NCI-H774 (cell line): Measurements from ENCODE around the gene RANBP3.
"Not testable (repeated sequence)": the region's sequence is repeated elsewhere in the genome, so short reads cannot be mapped to it uniquely, and the experiment has no call there.

ENCODE experiments used
- DNase-seq: peaks from one replicate; lab custom pipeline; 2025; lab: John Stamatoyannopoulos, UW

The RANBP3 gene

GRCh38 chr19:6006896-6007295, 29.0 kb upstream of the RANBP3 start:
- no peak for DNase-seq

GRCh38 chr19:6006070-6006446, 28.1 kb upstream of the RANBP3 start:
- DNase-seq, result not testable (repeated sequence)

GRCh38 chr19:6005321-6006069, 27.6 kb upstream of the RANBP3 start:
- DNase-seq, result no peak

GRCh38 chr19:6003976-6004375, 26.0 kb upstream of the RANBP3 start:
- no peak for DNase-seq

- DNase-seq, result no peak
Measured at GRCh38 chr19:6002591-6002990, 24.7 kb upstream of the RANBP3 start.

- DNase-seq, result no peak
Measured at GRCh38 chr19:6000228-6000847, 22.4 kb upstream of the RANBP3 start.

- no peak for DNase-seq
Measured at GRCh38 chr19:5999693-6000092, 21.8 kb upstream of the RANBP3 start.

- DNase-seq, result no peak
Measured at GRCh38 chr19:5997371-5997770, 19.4 kb upstream of the RANBP3 start.

- DNase-seq, result no peak
Measured at GRCh38 chr19:5996623-5997320, 18.8 kb upstream of the RANBP3 start.

- DNase-seq, result no peak
Measured at GRCh38 chr19:5996102-5996501, 18.2 kb upstream of the RANBP3 start.

GRCh38 chr19:5995606-5996005, 17.7 kb upstream of the RANBP3 start:
- no peak for DNase-seq

- no peak for DNase-seq
Measured at GRCh38 chr19:5994405-5995165, 16.6 kb upstream of the RANBP3 start.

- no peak for DNase-seq
Measured at GRCh38 chr19:5993648-5994358, 15.9 kb upstream of the RANBP3 start.

- no peak for DNase-seq
Measured at GRCh38 chr19:5993201-5993600, 15.3 kb upstream of the RANBP3 start.

- DNase-seq, result no peak
Measured at GRCh38 chr19:5992756-5993155, 14.8 kb upstream of the RANBP3 start.

GRCh38 chr19:5991244-5991838, 13.4 kb upstream of the RANBP3 start:
- no peak for DNase-seq

- DNase-seq, result no peak
Measured at GRCh38 chr19:5990289-5990797, 12.4 kb upstream of the RANBP3 start.

GRCh38 chr19:5989388-5990074, 11.6 kb upstream of the RANBP3 start:
- no peak for DNase-seq

GRCh38 chr19:5988517-5989387, 10.8 kb upstream of the RANBP3 start:
- no peak for DNase-seq
